ENCODE measurements around the gene PPOX. TPM values are rescaled to one million over a fixed set of nuclear protein-coding genes. Genes with fewer than 3 reads are reported as not detected.

The PPOX gene
- total RNA-seq, 6 donors from 2014 or later = 19.5 to 48.2 (median 26.6) TPM

DNA sequence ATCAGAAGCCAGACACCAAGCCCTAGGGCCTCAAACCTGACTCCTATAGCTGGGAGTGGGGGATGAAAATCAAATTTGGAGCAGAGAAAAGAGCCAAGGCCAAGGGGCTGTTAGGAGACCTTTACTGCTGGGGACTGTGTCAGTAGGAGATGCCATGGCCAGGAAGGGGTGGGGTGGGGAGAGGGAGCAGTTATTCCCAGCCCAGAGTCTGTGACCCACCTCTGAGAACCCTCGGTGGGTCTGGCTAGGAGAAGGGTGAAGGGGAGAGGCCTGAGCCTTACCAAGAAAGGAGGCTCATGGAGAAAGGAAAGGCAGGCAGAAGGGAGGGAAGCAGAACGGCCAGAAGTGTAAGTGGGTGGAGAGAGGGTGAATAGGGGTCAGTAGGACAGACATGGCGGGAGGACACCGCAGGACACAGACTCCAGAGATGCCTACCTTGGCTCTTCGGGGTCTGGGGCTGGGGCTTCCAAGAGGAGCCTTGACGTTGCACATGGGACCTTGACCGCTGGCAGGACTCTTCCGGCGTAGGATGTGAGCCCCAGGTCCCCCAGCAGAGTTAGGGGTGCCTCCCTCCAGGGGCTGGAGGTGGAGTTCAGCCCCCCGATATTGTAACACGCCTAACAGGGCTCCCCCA lies 31.5 kb downstream of the PPOX start:
- Histone ChIP-seq H3K4me1 (peaks cover 31 to 57% (median 40%) of the 10 kb centered on the region in 4 donors), H3K27ac (peak overlapping the region; percentile 31 to 97 (median 96)), H3K27me3 (no peaks in the 10 kb centered on the region), H3K36me3 (no peaks in the 10 kb centered on the region), H3K4me3 (peak overlapping the region in 3 of 4 donors; percentile 20 to 39 (median 22)), H3K9me3 (no peaks in the 10 kb centered on the region)
- TF ChIP-seq EP300 (IDR thresholded peaks at IDR 0.05) = no peak
- no peak for TF ChIP-seq POLR2AphosphoS5 (IDR thresholded peaks at IDR 0.05)
- no peak for TF ChIP-seq POLR2A (IDR thresholded peaks at IDR 0.05)
- TF ChIP-seq, protein P1, sequence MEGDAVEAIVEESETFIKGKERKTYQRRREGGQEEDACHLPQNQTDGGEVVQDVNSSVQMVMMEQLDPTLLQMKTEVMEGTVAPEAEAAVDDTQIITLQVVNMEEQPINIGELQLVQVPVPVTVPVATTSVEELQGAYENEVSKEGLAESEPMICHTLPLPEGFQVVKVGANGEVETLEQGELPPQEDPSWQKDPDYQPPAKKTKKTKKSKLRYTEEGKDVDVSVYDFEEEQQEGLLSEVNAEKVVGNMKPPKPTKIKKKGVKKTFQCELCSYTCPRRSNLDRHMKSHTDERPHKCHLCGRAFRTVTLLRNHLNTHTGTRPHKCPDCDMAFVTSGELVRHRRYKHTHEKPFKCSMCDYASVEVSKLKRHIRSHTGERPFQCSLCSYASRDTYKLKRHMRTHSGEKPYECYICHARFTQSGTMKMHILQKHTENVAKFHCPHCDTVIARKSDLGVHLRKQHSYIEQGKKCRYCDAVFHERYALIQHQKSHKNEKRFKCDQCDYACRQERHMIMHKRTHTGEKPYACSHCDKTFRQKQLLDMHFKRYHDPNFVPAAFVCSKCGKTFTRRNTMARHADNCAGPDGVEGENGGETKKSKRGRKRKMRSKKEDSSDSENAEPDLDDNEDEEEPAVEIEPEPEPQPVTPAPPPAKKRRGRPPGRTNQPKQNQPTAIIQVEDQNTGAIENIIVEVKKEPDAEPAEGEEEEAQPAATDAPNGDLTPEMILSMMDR (IDR thresholded peaks at IDR 0.05) = no peak
- no peak for DNase-seq
- WGBS, 2 donors = 76 to 79% methylated on average over 9 of the region's 11 CpGs
- ATAC-seq (ENCODE audit: low FRiP score in 2 of 2) = no peak

DNA sequence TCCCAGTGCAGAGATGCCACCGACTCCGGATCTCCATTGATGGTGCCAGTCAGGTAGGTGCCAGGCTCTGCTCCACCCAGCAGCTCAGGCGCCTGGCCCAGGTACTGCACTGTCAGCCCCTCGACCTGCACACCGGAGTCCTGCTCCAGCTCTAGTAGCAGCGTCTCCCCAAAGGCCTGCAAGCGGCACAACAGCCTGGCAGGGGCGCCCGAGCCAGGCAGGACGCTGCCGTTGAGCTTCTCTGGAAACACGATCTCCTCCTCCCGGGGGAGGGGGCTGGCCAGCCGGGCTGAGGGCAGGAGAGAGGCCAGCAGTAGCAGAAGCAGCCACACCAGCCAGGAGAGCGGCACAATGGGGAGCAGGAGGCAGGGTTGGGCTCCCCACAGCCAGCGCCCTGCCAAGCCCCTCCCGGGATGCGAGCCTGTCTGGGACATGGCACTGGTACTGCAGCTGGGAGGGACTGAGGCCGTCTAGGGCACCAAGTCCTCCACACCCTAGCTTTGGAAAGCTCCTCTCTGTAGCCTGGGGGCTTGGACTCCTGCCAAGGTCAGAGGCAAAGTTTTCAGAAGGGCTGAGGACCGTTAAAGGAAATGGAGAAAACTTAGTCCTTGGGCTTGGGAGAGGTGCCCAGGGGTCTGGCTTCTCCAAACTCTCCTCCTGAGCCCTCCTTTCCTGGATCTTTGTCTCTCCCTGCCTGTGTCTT lies 32.1 kb downstream of the PPOX start:
- Histone ChIP-seq H3K4me1 (peaks cover 37 to 64% (median 45%) of the 10 kb centered on the region in 4 donors), H3K4me3 (peak overlapping the region in 3 of 4 donors; percentile 20 to 39 (median 22)), H3K9me3 (no peaks in the 10 kb centered on the region), H3K27me3 (no peaks in the 10 kb centered on the region), H3K27ac (peak overlapping the region; percentile 31 to 97 (median 96)), H3K36me3 (peaks cover 0 to 1% (median 0%) of the 10 kb centered on the region in 4 donors)
- TF ChIP-seq POLR2A (IDR thresholded peaks at IDR 0.05) = no peak
- TF ChIP-seq POLR2AphosphoS5 (IDR thresholded peaks at IDR 0.05) = peak in 1 of 2 donors; percentile 32
- no peak for TF ChIP-seq EP300 (IDR thresholded peaks at IDR 0.05)
- peak in 1 of 2 donors; percentile 82 for DNase-seq
- no peak for ATAC-seq (ENCODE audit: low FRiP score in 2 of 2)
- WGBS, 2 donors = 7 to 49% methylated on average over 3 to 18 of the region's 20 CpGs

DNA sequence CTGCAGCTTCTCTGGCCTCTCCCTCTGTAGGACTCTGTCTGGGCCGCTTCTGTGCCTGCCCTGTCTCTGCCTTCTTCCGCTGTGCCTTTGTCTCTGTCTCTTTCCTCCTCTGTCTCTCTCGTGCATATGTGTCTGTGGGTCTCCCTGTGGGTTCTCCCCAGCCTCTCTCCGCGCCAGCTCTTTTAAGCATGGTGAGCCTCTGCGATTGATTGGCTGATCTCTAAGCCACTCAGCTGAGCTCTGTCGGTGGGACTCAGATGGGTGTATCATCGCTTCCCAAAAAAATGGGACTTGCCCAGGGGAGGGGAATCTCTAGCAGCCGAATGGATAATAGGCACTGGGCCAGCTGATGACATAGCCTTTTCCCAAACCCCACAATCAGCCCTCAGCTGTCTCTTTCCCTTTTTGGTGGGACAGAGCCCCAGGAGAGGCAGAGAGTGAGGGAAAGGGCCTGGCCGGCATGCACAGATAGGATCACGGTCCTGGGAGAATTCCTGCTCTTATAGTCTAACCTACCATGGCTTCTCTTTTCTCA lies 32.7 kb downstream of the PPOX start, which contains the start of gene ADAMTS4:
ADAMTS4 (minus strand) TSS at position 158 of the 535 bp plus-strand sequence. CDS start 427 bp downstream, outside the sequence.
- Histone ChIP-seq H3K9me3 (no peaks in the 10 kb centered on the region), H3K4me3 (peak within 1 kb of the TSS in 3 of 4 donors; percentile 20 to 39 (median 22)), H3K27me3 (no peaks in the 10 kb centered on the region), H3K27ac (peak within 1 kb of the TSS; percentile 95 to 97 (median 96)), H3K4me1 (peaks cover 43 to 70% (median 51%) of the 10 kb centered on the region in 4 donors), H3K36me3 (peaks cover 0 to 7% (median 0%) of the 10 kb centered on the region in 4 donors)
- no peak for DNase-seq
- peak in 1 of 2 donors; percentile 52 for ATAC-seq (ENCODE audit: low FRiP score in 2 of 2)
- 71 to 77% methylated on average over 11 of the region's 11 CpGs for WGBS, 2 donors
- TF ChIP-seq, protein P1 (IDR thresholded peaks at IDR 0.05) = no peak
- TF ChIP-seq POLR2AphosphoS5 (IDR thresholded peaks at IDR 0.05) (peak; percentile 46 to 76), EP300 (IDR thresholded peaks at IDR 0.05) (no peak), POLR2A (IDR thresholded peaks at IDR 0.05) (peak in 2 of 4 donors; percentile 38 to 61)

DNA sequence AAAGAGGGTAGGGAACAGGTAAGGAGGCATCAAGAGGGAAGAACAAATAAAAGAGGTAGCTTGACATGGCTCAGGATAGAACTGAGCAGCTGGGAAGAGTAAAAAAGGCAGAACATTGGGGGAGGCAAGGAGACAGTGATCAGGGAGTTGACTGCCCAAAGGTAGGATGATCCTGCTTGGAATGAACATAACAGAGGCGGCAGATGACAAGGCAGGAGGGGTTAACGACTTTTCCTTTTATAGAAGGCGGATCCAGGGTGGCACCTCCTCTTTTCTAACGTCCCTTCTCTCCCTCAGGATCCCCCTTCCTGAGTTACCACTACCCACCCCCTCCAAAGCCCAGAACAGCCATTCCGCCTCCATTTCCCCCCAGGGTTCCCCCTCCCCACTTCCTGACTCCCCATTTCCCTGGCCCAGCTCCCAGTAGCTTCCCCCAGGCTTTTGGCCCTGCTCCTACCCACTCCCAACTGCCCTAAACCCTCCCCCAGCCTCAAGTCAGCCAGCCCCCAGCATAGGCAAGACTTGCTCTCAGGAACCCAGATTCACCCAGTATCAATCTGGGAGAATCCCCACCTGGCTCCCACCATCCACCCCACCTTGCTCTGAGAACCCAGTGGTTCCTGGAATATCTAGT lies 33.4 kb downstream of the PPOX start:
- no peak for ATAC-seq (ENCODE audit: low FRiP score in 2 of 2)

More for the DNA sequence above, 33.4 kb downstream of the PPOX start:
- Histone ChIP-seq H3K27ac (peak overlapping the region; percentile 95 to 97 (median 96)), H3K9me3 (no peaks in the 10 kb centered on the region), H3K4me1 (peaks cover 43 to 73% (median 58%) of the 10 kb centered on the region in 4 donors), H3K27me3 (no peaks in the 10 kb centered on the region), H3K36me3 (peaks cover 0 to 14% (median 0%) of the 10 kb centered on the region in 4 donors), H3K4me3 (no peak overlapping the region)
- 55 to 57% methylated on average over 5 of the region's 5 CpGs for WGBS, 2 donors
- TF ChIP-seq, protein P1 (IDR thresholded peaks at IDR 0.05) = no peak
- TF ChIP-seq EP300 (IDR thresholded peaks at IDR 0.05) (no peak), POLR2A (IDR thresholded peaks at IDR 0.05) (no peak), POLR2AphosphoS5 (IDR thresholded peaks at IDR 0.05) (no peak)
- no peak for DNase-seq

Data from upper lobe of left lung (tissue), 6 donors.